ENCODE measurements around the gene PRKD2. TPM values are rescaled to one million over a fixed set of nuclear protein-coding genes. Genes with fewer than 3 reads are reported as not detected.

Gene PRKD2
- total RNA-seq, 4 donors from 2014 or later: 11.8 to 41.3 (median 19.5) TPM

DNA sequence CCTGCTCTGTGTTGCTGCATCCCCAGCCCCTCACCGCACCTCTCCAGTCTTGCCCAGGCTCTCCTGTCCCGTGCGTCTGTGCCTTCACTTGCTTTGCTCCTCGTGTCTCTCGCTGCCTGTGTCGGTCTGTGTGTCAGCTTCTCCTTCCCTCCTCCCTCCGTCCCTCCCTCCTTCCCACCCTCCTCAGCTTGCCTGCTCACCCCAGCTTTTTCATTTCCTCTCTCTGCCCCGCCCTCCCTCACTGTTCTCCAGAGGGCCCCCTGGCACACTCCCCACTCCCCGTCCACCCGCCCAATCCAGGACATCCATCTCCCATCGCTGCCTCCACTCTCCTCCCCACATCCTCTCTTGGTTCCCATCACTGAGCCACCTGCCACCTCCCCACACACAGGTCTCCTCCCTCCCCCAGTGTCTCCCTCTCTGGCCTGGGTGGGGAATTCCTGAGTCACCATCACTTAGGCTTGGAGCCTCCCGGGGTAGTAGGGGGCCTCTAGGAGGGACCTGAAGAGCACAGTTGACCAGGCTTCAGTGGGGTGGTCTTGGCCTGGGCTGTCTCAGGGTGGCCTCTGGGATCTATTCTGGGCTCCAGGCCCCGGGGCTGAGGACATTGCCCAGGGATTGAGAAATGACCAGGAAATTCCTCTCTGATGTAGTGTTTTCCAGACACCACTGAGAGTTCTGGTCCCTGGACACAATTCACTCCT, 91.8 kb downstream of the PRKD2 start, which contains the start of gene PTGIR:
PTGIR (minus strand) TSS at position 132 of the 704 bp plus-strand sequence. CDS start 864 bp downstream, outside the sequence.
- ATAC-seq (ENCODE audit: low FRiP score): peak; percentile 57
- DNase-seq (ENCODE audit: low spot score): no peak
- TF ChIP-seq CTCF (IDR thresholded peaks at IDR 0.05): no peak

Small RNAs within 50 kb of the gene (small RNA-seq; reads per million reads assigned to genes)
- not detected for gene MIR320E
- gene RF00019: not detected
- not detected for gene RN7SL364P

Other genes starting within 250 kb of the PRKD2 start
- gene PNMA8A, start 245.6 kb downstream of the PRKD2 start, total RNA-seq: 1 to 10 TPM in 2 of 4 donors, under 1 TPM in 2; 0.72 to 3.5 (median 1.0) TPM
- gene PNMA8B, start 221.2 kb downstream of the PRKD2 start, total RNA-seq: 1 to 10 TPM in 3 of 4 donors, under 1 TPM in 1; 0.93 to 3.0 (median 1.7) TPM
- gene CALM3, start 115.8 kb downstream of the PRKD2 start, total RNA-seq: 100 to 1,000 TPM; 112 to 189 (median 132) TPM
- 10 to 100 TPM in 1 of 4 donors, 1 to 10 TPM in 3; 4.8 to 10.2 (median 7.9) TPM for gene PTGIR, start 92.0 kb downstream of the PRKD2 start, total RNA-seq
- gene GNG8, start 80.9 kb downstream of the PRKD2 start, total RNA-seq: not detected
- under 1 TPM; 0.31 to 0.79 (median 0.52) TPM for gene DACT3, start 55.9 kb downstream of the PRKD2 start, total RNA-seq
- gene FKRP, start 28.9 kb upstream of the PRKD2 start, total RNA-seq: 10 to 100 TPM in 3 of 4 donors, 1 to 10 TPM in 1; 9.2 to 20.5 (median 13.9) TPM
- gene STRN4, start 29.3 kb upstream of the PRKD2 start, total RNA-seq: 10 to 100 TPM; 33.6 to 92.3 (median 64.7) TPM
- gene SLC1A5, start 71.5 kb upstream of the PRKD2 start, total RNA-seq: 100 to 1,000 TPM in 3 of 4 donors, 10 to 100 TPM in 1; 86.7 to 158 (median 140) TPM
- gene AP2S1, start 133.7 kb upstream of the PRKD2 start, total RNA-seq: 100 to 1,000 TPM in 3 of 4 donors, 10 to 100 TPM in 1; 96.6 to 166 (median 132) TPM
- gene ARHGAP35, start 143.9 kb upstream of the PRKD2 start, total RNA-seq: 10 to 100 TPM; 30.1 to 45.2 (median 37.2) TPM

Data from omental fat pad (tissue), 4 donors.